GM12873 (cell line): ENCODE measurements around the gene SUMO4.

ENCODE experiments used
- CTCF ChIP-seq: IDR thresholded peaks from 2 replicates; pipeline ENCODE4 v1.5.1; 2012; ENCODE audit warnings: low read depth, mild to moderate bottlenecking, moderate library complexity, low read length, control low read depth; ENCODE audit not compliant: insufficient read depth; ENCODE audit errors: missing control alignments

SUMO4 gene

GRCh38 chr6:149440735-149441671 lies 40.9 kb downstream of the SUMO4 start:
- TF ChIP-seq CTCF: no peak

GRCh38 chr6:149441740-149442139 lies 41.7 kb downstream of the SUMO4 start:
- no peak for TF ChIP-seq CTCF

- no peak for TF ChIP-seq CTCF
Observed at GRCh38 chr6:149443411-149444181, 43.5 kb downstream of the SUMO4 start.

GRCh38 chr6:149445095-149445466 lies 45.0 kb downstream of the SUMO4 start:
- TF ChIP-seq CTCF: peak; percentile 13

- TF ChIP-seq CTCF: no peak
Observed at GRCh38 chr6:149445573-149445972, 45.5 kb downstream of the SUMO4 start.

GRCh38 chr6:149446791-149447376 lies 46.8 kb downstream of the SUMO4 start:
- peak; percentile 16 for TF ChIP-seq CTCF
